GM19043 (cell line): ENCODE measurements around the gene CCNQ.
A peak's percentile ranks its signal among the peaks of the same experiment; 100 is the strongest.

Source experiments
- ATAC-seq: cut with Tn5 transposase; IDR thresholded peaks from one replicate; pipeline ENCODE4 v1.9.1; 2021; ENCODE audit warnings: low read depth; ENCODE audit not compliant: unreplicated experiment

The CCNQ gene

GRCh38 chrX:153599192-153600031 is 473 bp upstream of the CCNQ start:
- ATAC-seq: peak; percentile 72

GRCh38 chrX:153596981-153597750 is 1.8 kb downstream of the CCNQ start:
- ATAC-seq: no peak

- no peak for ATAC-seq
Observed at GRCh38 chrX:153595859-153596857, 2.8 kb downstream of the CCNQ start.

- ATAC-seq: no peak
Observed at GRCh38 chrX:153595387-153595786, 3.6 kb downstream of the CCNQ start.

GRCh38 chrX:153593811-153594500 is 5.0 kb downstream of the CCNQ start:
- no peak for ATAC-seq

- ATAC-seq: no peak
Observed at GRCh38 chrX:153592966-153593688, 5.8 kb downstream of the CCNQ start.

GRCh38 chrX:153592091-153592833 is 6.7 kb downstream of the CCNQ start:
- no peak for ATAC-seq

- no peak for ATAC-seq
Observed at GRCh38 chrX:153590961-153591956, 7.7 kb downstream of the CCNQ start.

GRCh38 chrX:153588782-153589446 is 10.0 kb downstream of the CCNQ start:
- ATAC-seq: no peak

- no peak for ATAC-seq
Observed at GRCh38 chrX:153588021-153588781, 10.7 kb downstream of the CCNQ start.

GRCh38 chrX:153587342-153587741 is 11.6 kb downstream of the CCNQ start:
- ATAC-seq: no peak

- no peak for ATAC-seq
Observed at GRCh38 chrX:153585827-153586226, 13.1 kb downstream of the CCNQ start.

GRCh38 chrX:153583433-153583832 is 15.5 kb downstream of the CCNQ start:
- no peak for ATAC-seq

- ATAC-seq: peak; percentile 100
Observed at GRCh38 chrX:153582896-153583295, 16.0 kb downstream of the CCNQ start.

- no peak for ATAC-seq
Observed at GRCh38 chrX:153580700-153581386, 18.1 kb downstream of the CCNQ start.

GRCh38 chrX:153578889-153579288 is 20.1 kb downstream of the CCNQ start:
- ATAC-seq: no peak
